ENCODE measurements around the gene GNG7.

The GNG7 gene

GRCh38 chr19:2461751-2462634 is 240.5 kb downstream of the GNG7 start:
- Mint-ChIP-seq H3K27ac (ENCODE audit: low read depth) (peak overlapping the region; percentile 51), H3K27me3 (no peaks in the 10 kb centered on the region)
- DNase-seq (ENCODE audit: low spot score in 2 of 2) = no peak

More at GRCh38 chr19:2461751-2462634, 240.5 kb downstream of the GNG7 start:
- Mint-ChIP-seq H3K9me3 (no peaks in the 10 kb centered on the region), H3K4me1 (peaks cover 11% of the 10 kb centered on the region), H3K36me3 (ENCODE audit: insufficient read depth) (no peaks in the 10 kb centered on the region), H3K4me3 (peak overlapping the region; percentile 71)
- no peak for ATAC-seq (replicated peaks; ENCODE audit: extremely low read depth, poor library complexity, severe bottlenecking)

Data from central memory CD8-positive, alpha-beta T cell (primary cell).